GM19025 (cell line): ENCODE measurements around the gene GSG1.

ENCODE experiments used
- ATAC-seq: cut with Tn5 transposase; IDR thresholded peaks from one replicate; pipeline ENCODE4 v1.9.1; 2021; ENCODE audit warnings: mild to moderate bottlenecking, low read depth, moderate library complexity; ENCODE audit not compliant: unreplicated experiment

The GSG1 gene

DNA sequence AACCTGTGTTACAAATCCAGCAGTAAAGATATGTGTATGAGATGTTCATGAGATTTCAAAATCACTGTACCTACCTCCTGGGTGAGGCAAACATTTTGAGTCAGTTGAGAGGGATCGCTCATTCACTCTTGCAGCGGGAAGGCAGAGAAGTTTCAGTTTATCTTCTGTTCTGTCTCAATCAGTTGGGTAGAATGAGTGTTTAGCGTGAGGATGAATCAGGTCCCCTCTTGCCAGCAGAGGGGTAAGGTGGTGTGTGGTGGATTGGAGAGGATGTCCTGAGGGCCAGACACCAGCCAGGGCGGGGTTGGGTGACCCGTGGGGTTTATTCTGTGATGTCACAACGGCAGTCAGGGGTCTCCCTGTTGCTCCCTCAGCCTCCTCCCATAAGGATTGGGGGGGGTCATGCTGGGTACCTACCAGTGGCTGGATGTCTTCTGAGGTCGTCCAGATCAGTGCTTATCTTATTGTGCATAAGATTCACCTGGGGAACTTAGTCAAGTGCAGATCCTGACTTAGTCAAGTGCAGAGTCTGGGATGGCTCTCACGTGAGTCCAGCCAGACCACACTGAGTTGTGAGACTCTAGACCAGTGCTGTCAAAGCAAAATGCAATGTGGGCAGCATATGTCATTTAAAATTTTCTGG is at the start of gene GSG1:
Gene GSG1, minus strand, starts transcription at position 277 of the 643 bp plus-strand sequence. Its CDS starts 155 bp downstream, at position 122.
- ATAC-seq, result no peak

DNA sequence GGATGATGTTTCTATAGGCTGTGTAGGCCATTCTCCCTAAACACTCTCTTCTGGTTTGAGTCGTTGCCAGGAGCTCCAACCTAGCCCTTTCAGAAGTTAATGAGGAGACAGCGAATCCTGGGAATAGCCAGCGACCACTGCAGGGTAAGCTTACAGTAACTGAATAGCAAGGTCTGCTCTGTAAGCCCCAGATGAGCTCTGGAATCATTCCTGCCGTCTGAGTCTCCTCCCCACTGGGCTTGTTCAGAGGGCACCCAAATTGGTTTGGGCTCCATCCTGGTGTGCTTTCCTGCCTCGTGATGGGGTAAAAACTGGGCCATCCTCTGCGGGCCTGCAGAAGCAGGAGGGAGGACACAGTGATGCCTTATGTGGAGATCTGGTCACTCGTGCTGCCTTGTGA is 49.7 kb upstream of the GSG1 start:
- no peak for ATAC-seq

DNA sequence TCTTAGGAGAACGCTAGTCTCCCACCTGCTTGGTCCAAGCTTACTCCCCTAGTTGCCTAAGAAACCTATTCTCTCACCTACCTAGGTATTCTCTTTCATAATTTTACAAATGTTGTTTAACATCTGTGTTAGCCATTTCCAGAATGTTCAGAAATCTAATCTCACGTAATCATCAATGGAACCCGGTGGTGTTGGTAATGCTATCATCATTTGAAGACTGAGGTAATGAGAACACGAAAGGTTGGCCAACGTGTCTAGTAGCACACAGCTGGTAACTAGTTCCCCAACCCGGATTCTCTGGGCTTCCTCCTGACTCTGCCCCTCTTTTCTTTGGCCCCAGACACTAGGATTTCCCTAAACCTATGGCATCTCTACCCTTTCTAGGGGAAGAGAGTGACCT is 49.3 kb upstream of the GSG1 start:
- ATAC-seq, result no peak

DNA sequence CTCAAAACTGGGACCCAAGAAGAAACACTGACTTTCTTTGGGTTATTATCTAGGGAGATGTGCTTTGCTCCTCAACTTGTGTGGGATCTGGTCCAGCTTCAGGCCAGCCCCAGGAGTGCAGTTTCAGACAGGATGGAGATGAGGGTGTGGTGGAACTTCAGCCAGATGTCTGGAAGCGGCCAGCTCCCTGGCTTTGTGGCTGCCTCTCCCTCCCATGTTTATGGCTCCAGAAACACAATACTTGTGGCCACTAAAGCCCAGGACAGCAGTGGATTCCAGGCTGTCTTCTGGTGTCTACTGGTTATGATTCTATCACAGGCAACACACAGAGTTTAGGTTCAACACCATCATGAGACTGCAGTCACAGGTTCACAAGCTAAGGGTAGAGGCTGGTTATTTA is 48.8 kb upstream of the GSG1 start:
- ATAC-seq, result no peak

DNA sequence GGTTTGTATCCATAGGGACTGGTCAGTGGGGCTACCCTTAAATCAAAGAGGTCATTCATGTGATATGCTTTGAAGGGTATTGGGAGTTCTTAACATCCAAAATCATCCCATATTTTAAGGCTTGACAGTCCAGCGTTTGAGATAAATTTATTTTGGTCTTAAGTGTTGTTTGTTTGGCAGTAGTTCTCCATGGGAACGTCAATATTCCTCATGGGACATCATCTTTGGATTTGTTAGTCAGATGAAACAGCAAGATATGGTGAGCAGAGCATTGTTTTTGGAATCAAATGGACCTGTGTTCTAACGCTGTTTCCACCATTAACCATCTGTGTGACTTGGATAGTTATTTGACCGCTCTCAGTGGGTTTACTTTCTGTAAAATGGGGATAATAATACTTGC is 45.9 kb upstream of the GSG1 start:
- no peak for ATAC-seq

DNA sequence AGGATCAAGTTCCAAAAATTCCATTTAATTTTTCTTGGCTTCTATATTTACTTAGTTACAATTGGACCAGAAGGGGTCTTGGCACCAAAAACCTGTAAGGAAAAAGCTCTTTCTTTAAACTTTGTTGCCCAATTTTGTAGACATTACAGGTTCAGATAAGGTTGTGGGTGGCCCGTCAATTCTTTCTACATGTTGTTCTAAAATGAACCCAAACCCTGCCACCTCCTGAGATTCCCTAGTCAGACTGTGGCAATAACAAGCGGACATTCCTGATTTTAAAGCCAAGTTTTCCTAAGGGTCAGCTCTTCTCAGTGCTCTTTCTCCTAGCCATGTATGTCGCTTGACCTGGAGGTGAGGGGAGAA is 45.0 kb upstream of the GSG1 start:
- ATAC-seq, result no peak

DNA sequence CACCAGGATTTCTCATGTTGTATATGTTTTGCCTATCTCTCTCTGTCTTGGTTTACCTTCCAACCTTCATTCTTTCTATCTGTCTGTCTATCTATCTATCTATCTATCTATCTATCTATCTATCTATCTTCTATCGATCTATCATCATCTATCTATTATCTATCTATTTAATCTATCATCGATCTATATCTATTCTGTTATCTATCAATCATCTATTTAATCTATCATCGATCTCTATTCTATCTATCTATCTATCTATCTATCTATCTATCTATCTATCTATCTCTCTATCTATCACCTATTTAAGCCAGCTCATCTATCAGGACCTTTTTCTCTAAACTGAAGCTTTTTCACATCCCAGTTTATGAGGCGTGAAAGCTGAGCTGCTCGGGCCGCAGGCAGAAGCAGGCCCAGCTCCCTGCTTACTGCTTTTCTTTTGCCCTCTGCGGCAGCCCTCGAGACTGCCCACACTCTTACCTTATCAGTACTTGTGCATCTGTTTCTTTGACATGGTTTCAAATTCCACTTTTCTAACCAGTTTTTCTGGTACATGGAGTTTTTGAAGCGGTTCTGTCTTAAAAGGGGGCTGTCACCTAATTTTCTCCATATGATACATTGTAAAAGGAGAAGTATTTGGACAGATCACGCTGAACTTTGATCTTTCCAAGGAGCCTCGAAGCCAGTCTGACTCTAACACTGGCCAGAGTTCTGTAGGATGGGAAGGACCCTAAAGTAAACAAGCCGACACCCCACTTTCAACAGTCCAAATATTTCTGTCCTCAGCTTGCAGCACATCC is 44.4 kb upstream of the GSG1 start:
- ATAC-seq, result no peak

DNA sequence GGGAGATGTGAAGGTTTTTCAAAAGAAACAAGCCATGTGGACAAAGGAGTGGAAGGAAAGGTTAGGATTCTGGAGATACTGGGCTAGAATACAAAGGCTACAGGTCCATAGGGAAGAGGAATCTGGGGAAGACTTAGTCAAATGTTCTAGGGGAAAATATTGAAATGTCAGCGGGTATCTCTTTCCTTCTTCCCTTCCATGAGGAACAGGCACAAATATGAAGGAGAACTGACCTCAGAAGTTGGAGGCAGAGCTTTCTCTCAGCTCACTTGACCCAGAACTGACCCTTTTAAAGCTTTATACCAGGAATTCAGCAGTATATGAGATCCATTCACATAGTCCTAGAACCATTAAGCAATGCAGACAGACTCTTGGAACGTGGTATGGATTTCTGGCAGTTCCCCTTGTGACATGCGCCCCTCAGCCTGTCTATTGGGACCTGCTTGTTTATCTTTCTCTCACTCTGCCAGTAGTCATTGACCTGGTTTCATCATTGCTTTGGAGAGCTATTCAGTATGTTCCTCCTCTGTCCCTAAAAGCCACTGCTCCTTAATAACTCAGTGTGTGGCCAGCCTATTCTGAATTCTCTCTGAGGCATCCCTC is 43.0 kb upstream of the GSG1 start:
- ATAC-seq, result no peak

DNA sequence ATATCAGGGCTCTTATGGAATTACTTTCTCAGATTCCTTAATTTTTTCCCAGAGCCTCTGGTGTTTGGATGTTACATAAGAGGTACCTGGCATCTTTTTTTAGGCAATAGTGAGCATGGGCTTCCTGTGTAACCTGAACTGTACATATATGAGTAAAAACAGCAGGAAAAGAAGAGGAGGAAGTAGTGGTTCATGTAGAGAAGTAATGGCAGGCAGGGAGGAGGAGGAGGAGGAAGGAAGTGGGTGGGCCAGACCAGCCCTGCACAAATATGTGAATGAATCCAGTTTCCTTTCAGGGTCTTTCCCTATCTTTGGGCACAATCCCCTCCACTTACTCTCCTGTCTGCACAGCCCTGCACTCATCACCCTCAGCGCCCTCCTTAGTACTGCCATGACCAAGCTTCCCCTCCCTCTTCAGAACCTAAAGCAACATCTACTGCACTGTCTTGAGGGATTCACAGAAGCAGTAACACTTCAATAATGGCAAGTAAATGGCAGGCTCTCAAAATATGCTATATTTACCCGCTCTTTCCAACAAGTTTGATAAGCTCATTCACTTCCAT is 40.9 kb upstream of the GSG1 start:
- no peak for ATAC-seq

DNA sequence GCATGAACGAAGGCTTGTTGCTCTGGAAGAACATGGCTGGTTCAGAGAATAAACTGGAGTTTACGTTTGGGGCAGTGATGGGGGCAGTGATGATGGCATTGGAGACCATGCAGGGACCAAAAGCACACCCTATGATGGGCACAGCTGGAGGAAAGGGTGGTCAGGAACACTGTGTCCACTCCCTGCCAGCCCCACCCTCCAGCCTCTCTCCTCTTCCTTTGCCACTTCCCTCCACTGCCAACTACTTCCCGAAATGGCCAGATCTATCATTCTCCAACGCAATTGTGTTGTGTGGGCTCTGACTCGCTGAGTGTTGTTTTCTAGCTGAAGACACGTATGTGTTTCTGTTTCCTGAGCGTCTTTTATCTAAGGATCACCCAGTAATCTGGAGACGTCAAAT is 39.3 kb upstream of the GSG1 start:
- ATAC-seq, result no peak

DNA sequence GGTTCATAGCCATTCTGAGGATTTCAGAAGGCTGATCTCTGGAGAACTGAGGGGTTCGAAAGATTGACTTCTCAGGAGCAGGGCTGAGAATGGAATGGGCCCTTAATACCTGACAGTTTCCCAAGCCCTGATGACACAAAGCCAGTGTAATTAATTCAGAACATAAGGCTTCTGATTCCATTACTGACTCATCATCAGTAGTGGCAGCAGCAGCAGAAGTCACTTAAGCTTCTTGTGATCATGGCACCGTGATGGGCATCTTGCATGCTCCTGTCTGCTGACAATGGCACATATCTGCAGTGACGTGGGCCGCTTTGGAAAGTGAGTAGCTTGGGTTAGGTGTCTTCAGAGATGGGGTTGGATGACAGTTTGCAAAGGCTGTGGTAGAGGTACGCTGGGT is 38.2 kb upstream of the GSG1 start:
- ATAC-seq, result no peak

DNA sequence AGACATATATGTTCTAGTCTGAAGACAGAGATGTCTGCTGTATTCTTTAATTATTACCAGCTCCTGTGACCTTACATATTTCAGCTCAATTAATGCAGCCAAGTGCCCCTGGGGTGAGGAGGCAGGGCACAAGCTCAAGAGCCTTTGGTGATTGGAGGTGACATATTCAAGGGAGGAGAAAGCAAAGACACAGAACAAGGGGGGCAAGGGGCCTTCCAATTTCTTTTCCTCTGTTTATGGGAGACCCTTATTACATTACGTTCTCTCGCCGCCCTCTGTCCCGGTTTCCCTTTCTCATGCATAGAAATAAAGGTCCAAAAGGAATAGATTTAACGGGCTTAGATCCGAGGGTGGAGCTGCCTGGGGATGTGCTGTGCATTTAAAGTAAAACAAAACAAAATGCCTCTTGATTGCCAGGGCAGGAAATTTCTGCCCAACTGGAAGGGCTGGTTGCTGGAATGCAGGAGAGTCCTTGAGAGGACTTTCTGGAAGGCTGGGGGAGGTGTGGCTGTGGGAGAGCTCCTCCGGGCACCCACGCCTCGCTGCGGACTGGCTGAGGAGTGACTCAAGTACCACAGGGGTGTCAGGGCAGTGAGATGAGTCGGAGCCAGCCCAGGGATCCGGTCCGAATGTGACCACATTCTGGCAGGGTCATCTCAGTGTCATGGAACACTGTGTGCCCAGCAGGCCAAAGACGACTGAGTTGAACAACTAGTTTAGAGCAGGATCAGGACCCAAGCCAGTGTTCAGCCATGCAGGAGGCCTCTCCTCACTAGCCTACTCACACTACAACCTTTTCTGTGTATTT is 32.1 kb upstream of the GSG1 start:
- ATAC-seq, result no peak

DNA sequence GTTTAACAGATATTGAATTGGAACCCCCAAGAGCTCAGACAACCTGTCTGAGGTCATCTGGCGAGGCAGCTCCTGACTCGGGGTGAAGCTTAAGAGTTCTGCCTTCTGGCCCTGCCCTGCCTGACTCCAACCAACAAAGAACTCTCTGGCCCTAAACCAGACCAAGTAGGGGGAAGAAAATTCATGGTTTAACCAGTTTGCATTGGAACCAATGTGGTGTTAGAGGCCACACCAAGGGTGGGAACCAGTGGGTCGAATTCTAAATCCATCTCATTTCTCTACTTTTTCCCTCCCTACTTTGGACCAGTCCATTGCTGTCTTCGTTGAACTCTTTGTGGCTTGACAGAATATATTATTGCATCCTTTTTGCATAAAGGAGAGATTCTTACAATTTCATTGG is 30.4 kb upstream of the GSG1 start:
- no peak for ATAC-seq

DNA sequence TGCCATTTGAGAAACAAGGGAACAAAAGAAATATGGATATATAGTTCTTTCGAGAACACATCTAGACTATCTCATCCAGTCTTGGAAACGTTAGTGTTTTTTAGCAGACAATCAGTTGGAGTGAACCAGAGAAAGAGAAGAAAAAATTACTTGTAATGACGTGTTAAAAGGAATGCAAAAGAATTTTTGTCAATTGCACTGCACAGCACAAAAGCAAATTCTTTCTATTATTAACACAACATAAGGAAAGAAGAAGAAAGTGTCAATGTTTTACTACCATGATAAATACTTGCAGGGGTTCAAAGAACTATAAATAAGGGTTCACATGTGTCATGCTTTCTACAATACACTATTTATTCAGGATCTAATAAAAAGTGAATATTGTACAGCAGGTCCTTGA is 27.5 kb upstream of the GSG1 start:
- ATAC-seq, result no peak

DNA sequence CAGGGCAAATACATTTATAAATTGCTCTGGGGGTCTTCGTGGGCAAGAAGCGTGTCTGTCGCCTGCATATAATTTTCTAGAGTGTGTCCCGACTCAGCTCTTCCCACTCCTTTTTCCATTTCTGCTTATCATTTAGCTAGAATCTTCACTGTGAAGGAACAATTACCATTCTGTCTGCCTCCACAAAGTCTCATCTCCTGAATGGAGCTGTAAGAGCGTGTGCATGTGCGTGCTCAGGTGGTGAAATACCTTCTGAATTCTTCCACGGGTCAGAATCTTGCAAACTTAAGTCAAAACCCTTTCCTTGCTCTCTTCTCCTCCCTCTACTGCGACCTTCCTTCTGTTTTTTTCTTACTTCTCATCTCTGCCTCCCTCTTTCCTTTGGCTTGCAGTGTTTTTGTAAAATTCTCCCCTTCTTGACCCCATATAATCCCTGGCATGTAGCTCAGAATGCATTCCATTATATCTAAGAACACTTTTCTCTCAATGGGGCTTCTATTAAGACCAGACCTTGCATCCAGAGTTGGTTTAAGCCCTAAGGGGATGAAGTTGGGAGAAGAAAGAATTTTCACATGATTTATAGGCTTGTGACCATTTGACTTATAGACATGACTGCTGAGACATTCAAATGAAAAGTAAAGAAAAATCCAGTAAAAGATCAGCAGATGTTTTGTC is 25.0 kb upstream of the GSG1 start:
- no peak for ATAC-seq

DNA sequence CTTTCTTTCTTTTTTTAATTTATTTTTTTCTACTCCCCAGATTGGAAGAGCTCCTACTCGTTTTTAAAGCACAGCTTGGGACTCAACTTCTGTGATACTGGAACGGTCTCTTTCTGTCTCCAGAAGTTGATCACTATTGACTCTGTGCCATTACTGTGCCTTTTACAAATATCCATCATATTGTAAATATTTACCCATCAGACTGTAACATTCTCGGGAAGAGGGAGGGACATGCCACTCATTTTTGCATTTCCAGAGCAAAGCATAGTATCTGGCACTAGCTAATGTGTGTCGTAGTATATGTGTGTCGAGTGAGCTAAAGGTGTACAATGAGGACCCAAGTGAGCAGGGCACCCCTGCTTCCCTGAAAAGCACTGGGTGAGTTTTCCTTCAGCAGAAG is 24.0 kb upstream of the GSG1 start:
- ATAC-seq, result no peak

DNA sequence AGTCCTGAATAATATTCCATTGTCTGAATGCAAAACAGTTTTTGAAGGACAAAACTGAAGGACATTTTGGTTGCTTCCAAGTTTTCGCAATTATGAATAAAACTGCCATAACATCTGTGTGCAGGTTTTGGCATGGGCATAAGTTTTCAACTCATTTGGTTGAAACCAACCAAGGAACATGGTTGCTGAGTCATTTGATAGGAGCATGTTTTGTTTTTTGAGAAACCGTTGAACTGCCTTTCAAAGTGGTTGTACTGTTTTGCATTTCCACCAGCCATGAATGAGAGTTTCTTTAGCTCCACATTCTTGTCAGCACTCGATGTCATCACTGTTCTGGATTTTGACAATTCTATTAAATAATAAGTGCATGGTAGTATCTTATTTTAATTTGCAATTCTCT is 23.0 kb upstream of the GSG1 start:
- ATAC-seq, result no peak

DNA sequence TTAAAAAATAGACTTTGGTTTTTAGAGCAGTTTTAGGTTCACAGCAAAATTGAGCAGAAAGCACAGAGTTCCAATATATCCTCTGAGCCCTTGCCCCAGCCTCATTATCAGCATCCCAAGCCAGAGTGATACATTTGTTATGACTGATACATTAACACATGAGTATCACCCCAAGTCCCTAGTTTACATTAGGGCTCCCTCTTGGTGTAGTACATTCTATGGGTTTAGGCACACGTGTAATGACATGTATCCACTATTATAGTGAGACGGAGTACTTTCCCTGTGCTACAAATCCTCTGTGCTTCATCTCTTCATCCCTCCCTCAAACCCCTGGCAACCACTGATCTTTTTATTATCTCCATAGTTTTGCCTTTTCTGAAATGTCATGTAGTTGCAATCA is 22.5 kb upstream of the GSG1 start:
- no peak for ATAC-seq

DNA sequence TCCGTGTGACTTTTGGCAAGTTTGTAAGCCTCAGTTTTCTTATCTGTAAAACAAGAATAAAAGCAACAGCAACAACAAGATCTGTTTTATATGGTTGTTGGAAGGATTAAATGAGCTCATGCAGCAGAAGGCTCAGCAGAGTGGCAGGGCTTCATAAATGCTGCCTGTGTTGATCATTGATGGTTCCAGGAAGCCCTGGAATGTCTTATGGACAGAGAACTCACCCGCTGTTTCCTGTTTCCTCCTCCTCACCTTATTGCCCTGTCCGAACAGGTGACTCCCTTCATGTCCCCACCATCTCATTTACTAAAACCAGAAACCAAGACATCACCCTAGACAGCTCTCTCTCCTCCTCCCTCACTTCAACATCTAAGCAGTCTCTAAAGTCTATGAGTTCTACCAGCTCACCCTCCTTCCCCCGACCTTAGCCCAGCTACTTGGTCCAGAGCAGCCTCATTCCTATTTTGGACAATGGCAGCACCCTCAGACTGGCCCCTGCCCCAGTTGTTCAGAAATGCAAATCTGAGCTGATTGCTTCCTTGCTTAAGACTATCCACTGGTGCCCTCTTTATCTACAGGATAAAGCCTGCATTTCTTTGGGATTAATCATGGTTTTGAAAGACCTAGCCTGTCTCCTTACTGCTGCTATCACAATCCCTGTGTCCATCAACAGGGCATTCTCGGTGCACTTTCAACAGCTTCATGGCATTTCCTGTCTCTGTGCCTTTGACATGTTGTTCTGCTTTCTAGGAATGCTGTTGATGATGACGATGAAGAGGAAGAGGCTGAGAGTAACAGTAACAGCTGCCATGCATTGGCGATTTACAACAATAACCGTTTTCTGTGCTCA is 21.4 kb upstream of the GSG1 start:
- no peak for ATAC-seq
